NCI-H2171 (cell line): ENCODE results near the gene ECPAS.
"Not testable (repeated sequence)": the region's sequence is repeated elsewhere in the genome, so short reads cannot be mapped to it uniquely, and the experiment has no call there.

ENCODE experiments used
- DNase-seq: peaks from one replicate; lab custom pipeline; 2025; lab: John Stamatoyannopoulos, UW

Gene ECPAS

DNA sequence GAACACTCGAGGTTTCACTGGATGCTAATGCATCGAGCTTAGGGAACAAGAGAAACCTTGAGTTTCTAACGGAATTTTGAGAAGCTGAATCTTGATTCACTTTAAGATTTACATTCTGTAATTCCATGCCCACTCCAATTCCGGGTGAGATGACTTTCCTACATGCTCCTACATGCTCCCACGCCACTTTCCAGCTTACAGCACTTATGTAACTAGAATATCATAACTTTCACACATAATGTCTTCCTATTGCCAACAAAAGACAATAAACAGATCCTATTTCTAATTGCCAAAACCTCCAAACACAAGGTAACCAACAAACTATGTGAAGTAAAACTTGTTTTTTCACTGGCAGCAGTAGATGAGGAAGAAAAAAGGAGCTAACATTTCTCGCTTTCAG lies 72.9 kb downstream of the ECPAS start:
- DNase-seq, result no peak

DNA sequence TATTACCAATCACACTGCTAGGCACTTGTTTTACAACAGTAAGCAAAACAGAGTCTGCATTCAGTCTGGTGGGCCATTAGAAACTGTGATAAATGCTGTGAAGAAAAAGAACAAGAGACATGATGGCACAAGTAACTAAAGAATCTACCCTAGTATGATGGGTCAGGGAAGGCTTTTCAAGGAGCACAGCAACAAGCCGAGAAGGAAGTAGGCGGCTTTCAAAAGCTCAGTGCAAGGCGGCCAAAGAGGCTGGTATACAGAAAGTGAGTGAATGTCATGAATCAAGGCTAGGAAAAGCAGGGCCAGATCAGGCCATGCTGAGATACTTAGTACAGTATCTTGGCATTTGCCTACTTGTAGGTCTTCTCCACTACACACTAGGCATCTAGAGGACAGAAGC lies 76.4 kb downstream of the ECPAS start:
- DNase-seq, result no peak

DNA sequence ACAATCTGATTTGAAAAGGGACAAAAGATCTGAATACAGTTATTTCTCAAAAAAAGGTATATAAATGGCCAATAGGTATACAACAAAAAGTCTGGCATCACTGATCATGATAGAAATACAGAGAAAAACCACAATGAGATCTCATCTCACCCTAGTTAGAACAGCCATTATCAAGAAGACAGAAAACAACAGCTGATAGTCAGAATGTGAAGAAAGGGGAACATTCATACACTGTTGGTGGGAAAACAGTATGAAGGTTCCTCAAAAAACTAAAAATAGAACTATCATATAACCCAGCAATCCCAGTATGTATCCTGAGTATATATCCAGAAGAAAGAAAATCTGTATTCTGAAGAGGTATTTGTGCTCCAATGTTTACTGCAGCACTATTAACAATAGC lies 78.5 kb downstream of the ECPAS start:
- no peak for DNase-seq

DNA sequence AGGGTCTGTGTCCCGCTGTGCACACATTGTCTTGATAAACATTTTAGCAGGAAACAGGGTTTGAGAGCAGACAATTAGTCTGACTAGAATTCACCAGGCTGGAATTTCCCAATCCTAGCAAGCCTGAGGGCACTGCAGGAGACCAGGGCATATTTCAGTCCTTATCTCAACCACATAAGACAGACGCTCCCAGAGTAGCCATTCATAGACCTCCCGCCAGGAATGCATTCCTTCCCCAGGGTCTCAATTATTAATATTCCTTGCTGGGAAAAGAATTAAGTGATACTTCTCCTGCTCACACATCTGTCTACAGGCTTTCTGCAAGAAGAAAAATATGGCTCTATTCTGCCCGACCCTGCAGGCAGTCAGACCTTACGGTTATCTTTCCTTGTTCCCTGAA lies 82.7 kb downstream of the ECPAS start:
- DNase-seq, result not testable (repeated sequence)

DNA sequence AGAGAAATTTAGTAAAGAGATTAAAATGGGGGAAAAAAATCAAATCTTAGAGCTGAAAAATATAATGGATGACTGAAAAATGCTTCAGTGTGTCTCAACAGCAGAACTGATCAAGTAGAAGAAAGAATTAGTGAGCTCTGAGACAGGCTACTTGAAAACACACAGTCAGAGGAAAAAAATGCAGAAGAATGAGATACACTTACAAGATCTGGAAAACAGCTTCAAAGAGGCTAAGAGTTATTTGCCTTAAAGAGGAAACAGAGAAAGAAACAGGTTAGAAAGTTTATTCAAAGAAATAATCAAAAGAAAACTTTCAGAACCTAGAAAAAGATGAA lies 83.7 kb downstream of the ECPAS start:
- no peak for DNase-seq

DNA sequence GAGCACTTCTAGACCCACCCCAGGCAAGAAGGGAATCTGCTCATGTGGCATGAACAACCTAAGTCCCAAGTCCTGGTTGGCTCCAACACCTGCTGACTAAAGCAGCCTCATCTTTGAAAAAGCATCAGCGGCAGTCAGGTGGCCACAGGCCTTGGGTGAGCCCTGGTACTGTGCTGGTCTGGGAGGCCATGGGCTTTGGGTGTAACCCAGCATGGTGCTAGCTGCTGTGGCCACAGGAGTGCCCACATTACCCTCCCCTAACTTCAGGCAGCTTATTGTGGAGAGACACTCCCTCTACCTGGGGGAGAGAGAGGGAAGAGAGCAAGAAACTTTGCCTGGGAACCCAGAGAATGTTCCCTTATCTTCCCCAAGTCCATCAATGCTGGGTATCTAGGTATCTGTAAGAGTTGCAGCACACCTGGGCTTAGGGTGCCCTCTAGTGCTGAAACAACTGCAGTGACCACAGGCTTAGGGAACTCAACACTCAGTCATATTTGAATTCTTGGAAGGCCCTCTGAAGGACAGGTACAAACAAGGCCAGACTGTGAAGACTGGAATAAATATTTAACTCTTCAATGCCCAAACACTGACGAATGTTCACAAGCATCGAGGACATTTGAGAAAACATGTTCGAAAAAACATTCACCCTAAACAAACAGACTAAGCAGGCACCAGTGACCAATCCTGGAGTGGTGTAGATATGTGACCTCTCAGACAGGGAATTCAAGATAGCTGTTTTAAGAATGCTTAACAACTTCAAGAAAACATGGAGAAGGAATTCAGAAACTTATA lies 84.2 kb downstream of the ECPAS start:
- no peak for DNase-seq

DNA sequence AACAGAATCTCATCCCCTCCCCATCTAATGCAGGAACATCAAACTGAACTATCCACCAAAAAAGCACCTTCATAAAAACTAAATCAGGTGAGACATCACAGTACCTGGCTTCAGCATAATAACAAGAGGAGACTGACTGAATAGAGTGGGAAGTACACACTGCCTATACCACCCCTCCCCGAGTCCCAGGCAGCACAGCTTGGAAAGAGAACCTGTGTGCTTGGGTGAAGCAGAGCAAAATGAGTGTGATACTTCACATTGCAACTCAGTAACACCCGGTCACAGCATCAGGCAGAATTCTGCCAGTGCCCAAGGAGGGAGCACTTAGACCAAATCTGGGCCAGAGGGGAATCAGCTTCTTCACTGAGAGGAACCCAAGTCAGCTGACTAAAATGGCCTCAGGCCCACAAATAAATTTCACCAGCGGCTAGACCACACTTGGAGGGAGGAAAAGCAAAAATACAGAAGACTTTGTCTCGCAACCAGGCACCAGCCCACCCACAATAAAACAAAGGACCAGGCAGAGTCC lies 84.9 kb downstream of the ECPAS start:
- DNase-seq, result no peak

DNA sequence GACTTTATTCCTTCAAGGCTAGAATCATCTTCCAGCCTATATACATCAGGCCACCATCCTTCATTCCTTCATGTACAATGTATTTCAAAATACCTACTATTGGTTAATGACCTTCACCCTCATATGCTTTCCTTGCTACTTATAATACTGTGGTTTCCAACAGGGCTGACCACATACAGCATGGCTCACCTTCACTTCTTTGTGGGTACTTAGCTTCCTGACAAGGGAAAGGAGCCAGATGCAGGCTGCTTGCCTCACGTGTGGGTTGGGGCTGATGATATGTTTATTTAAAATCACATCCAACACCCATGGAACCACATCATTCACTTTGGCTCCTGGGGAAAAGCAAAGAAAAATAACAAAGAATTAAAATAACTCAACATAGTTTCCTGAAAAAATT lies 90.2 kb downstream of the ECPAS start:
- DNase-seq, result no peak

DNA sequence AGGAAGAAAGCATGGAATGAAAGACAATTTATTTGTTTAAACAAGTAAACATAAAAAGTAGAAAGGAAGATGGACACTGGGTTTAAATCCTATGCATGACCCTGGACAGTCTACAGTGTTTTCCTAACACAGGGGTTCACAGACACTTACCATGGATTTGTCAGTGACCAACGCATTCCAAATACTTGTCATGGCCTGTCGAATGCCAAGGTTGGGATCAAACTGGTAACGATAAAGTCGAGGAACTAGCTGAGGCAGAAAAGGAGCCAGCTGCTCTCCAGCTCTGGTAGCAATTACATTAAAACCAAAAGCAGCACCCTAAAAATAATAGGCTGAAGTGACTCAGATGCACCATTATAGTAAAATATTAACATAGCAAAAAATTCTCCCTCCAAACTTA lies 94.8 kb downstream of the ECPAS start:
- DNase-seq, result no peak

DNA sequence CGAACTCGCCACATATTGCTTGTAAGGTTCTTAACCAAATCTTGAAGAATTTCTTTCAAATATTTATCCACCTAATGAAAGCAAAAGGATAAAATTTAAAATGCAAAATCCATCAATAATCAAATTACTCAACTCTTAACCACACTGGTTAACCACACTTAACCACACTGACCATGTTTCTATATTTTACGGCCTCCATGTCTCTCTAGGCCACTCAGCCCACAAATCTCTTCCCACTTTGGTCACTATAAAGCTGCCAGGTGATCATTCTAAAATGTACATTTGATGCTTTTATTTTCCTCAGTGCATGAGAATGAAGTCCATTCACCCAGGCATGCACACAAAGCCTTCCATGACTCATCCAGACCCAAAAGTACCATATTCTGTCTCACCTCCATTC lies 97.8 kb downstream of the ECPAS start:
- no peak for DNase-seq

DNA sequence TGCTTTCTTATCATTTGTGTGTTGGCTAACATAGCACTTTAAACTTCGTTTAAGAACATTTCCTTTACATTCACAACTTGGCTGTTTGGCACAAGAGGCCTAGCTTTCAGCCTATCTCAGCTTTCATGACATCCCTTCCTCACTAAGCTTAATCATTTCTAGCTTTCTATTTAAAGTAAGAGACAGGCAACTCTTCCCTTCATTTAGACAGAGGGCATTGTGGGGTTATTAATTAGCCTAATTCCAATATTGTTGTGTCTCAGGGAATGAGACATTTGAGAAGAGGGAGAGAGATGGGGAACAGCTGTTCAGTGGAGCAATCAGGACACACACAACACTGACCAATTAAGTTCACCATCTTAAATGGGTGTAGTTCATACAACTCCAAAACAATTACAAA lies 103.2 kb downstream of the ECPAS start:
- DNase-seq, result no peak

DNA sequence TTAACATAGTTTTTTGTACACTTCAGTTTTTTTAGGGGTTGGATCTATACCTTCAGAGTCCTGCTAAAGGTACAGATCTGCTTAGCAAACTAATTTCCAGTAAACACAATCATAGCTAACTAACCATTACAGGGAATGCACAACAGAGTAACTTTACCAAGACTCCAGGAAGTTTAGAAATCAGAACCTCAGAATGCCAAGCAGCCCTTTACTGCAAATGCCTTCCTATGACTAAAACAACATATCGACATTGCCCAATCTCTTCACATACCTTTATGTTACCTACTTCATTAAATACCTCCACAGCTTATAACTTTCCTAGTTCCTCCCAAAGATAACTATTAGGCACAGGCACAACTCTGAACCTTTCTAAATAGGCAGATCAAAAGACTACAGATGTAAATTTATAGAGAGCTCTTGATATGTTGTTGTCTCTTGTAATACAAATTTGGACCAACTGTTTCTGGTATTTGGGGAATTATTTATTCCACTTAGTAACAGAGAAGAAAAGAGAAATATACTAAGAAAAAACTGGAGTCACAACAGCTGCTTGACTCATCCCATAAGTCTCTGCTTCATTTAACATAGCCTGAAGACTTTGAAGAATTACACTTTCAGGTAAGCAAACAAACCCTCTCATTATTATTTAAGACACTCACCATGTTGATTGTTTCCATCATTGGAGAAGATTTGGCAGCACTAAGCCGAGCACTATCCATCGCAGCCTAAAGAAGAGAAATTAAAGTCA lies 108.2 kb downstream of the ECPAS start:
- no peak for DNase-seq

DNA sequence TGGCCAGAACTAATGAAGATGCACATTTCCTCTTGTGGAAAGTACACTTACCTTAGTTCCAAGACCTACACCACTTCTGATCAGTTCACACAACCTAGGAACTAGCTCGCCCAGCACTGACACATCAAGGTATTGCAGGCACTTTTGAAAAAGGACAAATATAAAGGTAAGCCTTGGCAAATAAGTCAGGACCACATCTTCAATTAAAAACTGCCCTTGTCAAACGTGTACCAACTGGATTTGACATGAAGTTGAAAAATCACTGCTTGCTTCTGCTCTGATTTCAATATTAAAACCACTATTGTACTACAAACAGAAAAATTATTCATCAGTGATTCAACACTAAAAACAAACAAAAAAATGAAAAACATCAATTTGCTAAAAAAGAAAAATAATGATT lies 109.1 kb downstream of the ECPAS start:
- no peak for DNase-seq

DNA sequence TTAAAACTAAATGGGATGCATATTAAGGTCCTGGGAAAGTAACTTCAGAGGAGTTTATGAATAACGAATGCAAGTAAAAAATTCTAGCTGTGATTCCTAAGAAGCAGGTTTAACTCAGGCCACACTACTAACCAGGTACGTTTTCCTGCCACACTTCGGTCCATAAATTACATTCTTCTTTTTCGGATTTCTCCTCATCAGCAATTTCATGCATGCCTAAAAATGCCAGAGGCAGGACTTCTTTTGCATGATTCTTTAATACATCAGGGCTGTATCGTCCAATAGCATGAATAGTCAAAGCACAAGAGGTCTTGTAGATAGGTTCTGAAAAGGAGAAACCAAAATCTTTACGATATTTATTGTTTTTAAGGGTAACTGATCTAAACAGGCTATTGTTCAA lies 111.9 kb downstream of the ECPAS start:
- DNase-seq, result no peak

DNA sequence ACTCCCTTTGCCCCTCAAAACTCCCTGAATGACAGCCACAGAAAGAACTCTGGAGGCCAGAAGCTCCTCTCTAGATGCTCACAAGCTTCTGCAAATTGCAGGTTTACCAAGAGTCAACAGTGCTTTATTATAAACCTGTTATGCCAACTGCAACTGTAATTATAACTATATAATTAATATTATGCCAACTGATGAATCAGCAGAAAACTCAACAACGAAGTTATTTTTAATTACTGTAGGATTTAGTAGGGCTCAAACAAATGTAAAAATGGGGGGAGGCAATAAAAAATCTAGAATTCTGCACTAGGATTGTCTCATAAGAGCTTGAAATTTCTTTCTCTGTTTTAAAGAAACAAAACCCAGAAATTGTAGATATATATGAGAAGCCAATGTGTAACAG lies 117.2 kb downstream of the ECPAS start:
- DNase-seq, result no peak

DNA sequence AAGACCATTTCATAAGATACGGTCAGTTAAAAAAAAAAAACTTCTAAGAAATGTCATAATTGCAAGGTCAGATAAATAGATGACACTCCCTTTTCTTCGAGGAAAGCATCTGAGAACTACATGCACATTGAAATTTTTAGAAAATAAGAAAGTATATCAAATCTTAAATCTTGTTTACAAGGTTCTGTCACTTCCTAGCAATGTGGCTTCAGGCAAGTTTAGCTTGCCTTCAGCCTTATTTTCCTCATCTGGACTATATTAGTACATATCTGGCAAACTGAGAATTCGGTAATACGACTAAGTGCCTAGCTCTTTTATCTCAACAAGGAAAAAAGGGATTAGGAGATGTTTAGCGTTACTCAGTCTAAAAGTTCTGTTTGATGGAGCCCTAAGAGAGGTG lies 121.7 kb downstream of the ECPAS start:
- DNase-seq, result no peak

DNA sequence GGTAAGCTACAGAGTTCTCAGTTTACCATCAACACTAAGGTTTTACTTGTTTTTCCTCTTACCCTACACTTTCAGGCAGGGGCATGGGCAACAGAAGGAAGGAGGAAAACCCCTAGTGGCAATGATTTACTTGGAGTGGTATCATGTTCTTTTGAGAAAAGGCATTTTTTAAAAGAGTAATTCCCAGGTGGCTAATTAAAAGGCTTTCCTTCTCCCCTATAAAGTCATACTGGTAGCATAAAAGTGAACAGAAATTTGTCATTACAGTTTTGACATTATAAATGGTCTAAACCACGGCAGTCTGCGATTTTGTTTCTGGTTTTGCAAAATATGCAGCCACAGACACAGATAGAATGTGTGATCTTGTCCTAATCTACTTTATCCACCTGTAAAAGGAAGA lies 123.3 kb downstream of the ECPAS start:
- no peak for DNase-seq

DNA sequence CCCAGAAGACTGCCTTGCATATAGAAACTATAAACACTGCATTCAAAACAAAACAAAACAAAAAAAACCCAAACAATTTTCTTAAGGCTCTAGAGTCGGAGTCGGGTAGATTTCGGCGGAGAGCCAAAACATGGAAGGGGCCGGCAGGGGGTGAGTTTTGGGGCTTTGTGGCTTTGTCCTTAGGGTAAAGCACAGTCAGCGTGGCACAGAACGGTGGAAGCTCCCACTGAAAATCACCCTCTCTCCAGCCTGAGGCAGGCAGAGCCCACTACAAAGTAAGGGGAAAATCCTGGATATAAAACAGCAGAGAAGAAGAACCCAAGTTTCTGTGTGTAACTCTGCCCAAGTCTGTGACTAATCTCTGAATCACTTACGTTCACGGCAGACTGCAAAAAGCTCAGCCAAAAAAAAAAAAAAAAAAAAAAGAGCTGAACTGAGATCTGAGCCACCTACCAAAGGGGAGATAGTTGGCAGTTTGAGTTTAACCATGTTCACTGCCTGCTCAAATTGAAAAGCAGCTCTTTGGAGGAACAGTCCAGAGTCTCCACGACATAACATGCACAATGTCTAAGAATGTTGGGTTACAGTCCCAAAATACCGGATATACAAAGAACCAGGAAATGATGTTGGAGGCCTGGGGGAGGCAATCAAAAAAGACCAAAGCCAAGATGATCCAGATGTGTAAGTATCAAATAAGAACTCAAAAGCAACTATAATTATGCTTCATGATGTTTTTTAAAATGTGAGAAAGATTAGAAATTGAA lies 127.5 kb downstream of the ECPAS start:
- no peak for DNase-seq

DNA sequence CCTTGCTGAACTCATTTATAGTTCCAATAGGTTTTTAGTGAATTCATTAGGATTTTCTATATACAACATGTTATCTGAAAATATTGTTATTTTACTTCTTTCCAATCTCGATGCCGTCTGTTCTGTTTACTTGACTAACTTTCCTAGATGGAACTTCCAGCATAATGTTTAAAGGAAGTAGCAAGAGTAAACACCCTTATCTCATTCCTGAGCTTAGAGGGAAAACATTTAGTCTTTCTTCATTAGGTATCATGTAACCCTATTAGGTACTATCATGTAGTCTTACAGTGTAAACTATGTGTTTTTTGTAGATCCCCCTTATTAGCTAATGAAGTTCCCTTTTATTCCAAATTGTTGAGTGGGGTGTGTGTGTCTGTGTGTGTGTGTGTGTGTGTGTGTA lies 131.6 kb downstream of the ECPAS start:
- no peak for DNase-seq

DNA sequence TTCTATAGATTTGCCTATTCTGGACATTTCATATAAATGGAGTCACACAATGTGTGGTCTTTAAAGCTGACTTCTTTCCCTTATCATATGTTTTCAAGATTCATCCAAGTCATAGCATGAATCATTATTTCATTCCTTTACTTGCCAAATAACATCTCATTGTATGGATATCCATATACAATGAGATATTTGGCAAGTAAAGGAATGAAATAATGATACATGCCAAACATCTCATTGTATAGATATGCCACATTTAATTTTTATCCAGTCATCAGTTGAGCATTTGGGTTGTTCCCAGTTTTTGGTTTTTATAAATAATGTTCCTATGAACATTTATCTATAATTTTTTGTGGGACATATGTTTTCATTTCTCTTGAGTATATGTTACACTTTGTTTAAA lies 133.6 kb downstream of the ECPAS start:
- DNase-seq, result no peak

DNA sequence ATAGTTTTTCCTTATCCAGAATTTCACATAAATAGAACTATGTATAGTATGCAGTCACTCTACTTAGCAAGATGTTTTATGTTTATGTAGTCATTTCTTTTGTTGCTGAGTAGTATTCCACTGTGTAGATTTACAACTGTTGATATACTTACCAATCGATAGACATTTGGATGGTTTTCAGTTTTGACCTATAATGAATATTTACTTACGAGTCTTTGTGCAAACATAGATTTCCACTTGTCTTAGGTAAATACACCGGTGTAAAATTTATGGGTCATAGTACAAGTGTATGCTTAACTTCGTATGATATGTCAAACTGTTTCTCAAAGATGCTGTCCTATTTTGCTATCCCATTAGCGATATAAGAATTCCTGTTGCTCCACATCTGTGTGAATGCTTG lies 134.4 kb downstream of the ECPAS start:
- no peak for DNase-seq

DNA sequence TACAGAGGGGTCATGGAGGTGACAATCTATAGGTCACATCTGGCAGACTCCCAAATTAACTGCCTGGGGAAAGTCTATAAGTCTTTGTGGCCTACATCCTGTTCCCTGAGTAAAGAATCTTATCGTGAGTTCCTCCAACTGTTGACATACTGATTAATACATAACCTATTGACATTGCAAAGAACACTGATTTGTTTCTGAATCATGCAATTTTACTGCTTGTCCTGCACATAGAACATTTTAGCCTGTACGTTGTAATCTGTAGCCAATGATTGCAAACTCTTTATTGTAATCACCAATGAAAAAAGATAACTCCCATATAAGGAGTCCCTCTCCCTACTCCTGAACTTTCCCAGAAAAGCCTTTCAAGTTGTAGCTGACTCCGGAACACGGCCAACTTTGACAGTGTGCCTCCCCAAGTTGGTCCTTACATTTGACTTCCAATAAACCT lies 135.3 kb downstream of the ECPAS start:
- no peak for DNase-seq
